Occipital lobe (tissue), 2 donors: ENCODE results near the gene MRPS33. TPM values are rescaled to one million over a fixed set of nuclear protein-coding genes. Genes with fewer than 3 reads are reported as not detected.
"Not testable (repeated sequence)": the region's sequence is repeated elsewhere in the genome, so short reads cannot be mapped to it uniquely, and the experiment has no call there.

Experiments
- DNase-seq: peaks from one replicate; lab custom pipeline; 2025; lab: John Stamatoyannopoulos, UW
- total RNA-seq: library from RNA; depleted of rRNA; stranded (reverse); fragments of >200 nt; gene quantifications from one replicate; pipeline ENCODE4 v1.2.3, GENCODE V29; 2014

The MRPS33 gene
- total RNA-seq: 12.6 TPM

DNA sequence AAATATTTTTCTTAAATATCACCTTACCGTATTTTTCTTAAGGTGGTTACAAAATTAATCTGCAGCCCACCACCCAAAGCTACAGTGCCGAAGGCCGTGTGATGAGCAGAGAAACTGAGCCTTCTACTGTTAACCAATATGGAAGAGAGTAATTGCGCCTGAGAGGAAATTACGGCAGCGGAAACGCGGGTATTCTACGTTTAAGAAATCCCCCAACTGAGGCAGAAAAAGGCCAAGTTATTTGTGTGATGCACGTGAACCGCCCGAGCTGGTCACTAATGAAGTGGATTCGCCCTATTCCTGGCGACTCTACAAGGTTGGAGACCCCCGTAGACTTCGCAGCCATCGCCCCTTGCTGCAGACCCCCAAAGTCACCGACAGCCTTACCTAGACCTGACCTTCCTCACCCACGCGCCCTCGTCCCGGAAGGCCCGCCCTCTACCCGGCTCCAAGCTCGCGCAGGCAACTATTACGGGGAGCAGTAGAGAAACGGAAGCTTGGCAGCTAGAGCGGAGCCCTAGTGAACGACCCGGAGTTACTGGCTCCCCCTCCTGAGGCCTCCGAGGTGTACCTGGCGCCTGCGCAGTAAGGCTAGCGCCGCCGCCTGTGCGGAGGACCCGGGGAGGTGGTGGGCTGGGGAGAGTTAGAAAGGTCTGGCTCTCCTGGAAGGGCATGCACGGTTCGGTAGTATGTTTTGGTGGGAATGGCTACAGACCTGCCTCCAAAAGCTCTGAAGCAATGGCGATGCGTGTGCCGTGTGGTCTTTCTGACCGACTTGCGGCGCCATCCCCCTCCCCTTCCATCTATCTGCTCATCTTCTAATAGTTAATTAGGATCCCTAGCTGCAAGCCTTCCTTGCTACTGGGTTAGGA is at the start of gene MRPS33:
MRPS33 (minus strand) TSS at position 429 of the 872 bp plus-strand sequence. CDS start 4,319 bp downstream, outside the sequence.
- DNase-seq: peak; percentile 97

DNA sequence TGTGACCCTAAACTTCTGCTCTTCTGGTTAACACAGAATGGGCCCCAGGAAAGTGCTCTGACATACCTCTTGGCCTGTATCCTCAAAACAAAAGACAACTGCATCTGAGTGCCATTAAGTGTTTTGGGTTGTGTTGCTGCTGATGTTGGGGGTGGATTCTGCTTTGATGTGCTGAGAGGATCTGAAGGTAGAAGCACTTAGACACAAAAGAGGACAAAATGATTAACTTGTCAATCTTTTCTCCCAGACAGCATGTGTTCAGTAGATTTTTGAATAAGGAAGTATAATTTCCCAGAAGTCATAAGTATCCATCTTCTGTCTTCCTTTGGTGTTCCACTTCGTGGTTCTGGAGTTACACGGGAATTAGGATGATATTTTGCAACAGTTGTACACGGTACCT is 43.0 kb upstream of the MRPS33 start:
- DNase-seq: no peak

DNA sequence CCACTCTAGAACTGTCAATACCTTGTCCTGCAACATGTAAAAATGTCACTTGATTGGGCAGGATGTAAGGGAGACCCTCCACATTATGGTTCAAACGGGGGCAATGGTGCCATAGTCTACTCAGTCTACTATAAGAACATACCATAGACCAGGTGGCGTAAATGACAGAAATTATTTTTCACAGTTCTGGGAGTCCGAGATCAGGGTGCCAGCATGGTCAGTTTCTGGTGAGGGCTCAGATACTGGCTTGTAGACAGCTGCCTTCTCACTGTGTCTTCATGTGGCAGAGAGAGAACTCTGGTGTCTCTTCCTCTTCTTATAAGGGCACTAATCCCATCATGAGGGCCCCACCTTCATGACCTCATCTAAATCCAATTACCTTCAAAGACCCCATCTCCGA is 40.4 kb upstream of the MRPS33 start:
- no peak for DNase-seq

DNA sequence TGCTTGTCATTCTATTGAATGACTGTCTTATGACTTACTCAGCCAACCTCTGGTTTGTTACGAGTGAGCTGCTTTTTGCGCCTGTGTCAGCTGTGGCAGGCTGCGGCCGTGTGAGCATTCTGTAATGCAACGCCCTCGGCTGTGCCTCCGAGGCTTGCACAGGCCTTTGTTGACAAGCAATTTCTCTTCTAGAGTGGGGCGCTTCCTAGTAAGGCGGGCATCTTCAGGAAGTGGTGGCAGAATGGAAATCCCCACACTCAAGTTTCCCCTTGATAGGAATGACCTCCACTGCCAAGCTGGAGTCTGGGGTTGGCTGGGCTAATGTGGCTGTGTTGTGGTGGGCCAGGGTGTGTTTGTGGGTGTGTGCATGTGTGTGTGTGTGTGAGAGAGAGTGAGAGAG is 38.9 kb upstream of the MRPS33 start:
- DNase-seq: no peak

DNA sequence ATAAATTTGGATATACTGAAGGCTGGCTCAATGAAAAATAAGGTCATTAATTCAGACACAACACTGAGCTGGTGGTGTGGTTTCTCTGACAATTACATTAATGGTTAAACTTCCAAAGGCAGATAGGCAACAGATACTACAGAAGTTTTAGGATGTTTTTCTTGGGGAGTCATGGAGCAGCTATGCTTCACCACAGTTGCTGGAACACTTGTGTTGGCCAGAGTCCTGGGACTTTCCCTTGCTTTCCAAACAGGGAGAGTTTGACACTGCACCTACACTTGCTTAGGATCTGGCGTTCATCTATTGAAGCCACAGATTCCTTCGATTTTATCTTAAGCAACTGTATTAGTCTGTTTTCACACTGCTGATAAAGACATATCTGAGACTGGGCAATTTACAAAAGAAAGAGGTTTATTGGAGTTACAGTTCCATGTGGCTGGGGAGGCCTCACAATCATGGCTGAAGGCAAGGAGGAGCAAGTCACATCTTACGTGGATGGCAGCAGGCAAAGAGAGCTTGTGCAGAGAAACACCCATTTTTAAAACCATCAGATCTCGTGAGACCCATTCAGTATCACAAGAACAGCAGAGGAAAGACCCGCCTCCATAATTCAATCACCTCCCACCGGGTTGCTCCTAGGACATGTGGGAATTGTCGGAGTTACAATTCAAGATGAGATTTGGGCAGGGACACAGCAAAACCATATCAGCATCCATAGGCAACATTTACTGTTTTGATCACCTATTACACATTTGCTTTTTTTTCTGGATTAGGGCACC is 31.3 kb upstream of the MRPS33 start:
- no peak for DNase-seq

DNA sequence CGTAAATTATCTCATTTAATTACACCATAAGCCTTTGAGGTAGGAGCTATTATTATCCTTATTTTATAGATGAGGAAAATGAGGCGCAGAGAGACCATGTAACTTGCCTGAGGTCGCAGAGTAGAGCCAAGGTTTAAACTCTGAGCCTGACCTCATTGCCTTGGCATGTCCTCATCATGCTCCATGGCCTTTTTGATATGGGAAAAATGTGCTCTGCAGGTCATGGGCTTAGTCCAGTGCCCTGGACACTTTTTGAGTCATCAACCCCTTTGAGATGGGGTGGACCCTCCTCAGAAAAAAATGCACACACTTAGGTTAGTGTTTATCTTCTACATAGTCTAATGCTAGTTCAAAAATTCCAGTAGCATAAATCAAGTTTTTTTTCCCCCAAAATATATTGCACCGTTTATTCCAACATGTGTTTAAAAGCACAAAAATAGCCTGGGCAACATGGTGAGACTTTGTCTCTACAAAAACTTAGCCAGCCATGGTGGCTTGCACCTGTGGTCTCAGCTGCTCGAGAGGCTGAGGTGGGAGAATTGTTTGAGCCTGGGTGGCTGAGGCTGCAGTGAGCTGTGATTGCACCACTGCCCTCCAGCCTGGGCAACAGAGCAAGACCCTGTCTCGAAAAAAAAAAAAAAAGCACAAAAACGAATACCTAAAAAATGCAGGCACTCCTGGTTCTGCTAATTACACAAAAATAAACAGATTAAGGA is 30.5 kb upstream of the MRPS33 start:
- no peak for DNase-seq

DNA sequence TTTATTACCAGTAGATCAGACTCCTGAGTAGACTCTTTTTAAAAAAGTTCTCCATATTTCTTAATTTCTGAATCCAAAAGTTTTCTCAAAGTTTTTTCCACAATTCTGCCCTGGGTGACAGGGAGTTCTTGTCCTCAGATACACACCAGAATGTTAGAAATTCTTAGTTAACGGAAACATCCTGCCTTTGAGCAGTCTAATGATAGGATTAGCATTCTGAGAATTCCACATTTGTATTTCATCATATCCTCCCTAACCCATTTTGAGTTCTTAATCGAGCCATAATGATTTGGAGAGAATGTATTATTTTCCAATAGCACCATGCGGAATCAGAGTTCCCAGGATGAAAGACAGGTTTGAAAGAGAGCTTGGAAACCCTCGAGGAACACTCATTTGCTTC is 28.9 kb upstream of the MRPS33 start:
- no peak for DNase-seq

DNA sequence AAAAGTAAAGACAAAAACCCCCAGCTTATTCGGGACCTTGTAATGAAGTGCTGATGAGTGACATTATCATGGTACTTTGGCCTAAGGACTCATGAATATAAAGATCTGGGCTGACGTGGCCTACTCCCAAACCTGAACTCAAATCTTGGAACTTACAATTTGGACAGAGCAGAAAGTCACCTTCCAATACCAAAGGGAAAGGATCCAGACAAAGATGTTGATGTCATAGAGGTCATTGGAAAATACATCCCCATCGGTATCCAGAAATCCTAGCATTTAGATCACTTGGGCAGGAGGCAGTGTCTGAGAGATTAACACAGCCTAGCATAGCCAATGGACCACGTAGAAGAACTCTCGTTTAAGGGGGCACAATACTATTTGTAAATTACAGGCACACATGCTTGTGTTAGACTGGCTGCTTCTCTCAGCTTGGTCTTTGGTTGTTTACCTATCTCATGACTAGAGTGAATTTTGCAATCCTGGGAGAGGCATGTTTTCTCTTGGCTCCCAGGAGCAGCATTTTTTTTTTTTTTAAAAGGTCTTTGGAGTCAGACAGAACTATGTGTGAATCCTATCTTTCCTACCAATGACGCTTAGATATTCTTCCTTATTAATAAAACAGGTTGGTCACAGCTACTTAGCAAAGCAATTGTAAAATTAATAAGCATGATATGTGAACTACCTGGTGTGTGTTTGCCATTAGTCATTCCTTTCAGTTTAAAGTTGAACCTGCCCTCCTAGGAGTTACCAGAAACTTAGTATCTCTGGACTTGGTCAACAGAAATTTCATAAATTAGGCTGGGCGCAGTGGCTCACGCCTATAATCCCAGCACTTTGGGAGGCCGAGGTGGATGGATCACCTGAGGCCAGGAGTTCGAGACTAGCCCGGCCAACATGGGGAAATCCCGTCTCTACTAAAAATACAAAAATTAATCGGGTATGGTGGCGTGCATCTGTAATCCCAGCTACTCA is 27.8 kb upstream of the MRPS33 start:
- no peak for DNase-seq

DNA sequence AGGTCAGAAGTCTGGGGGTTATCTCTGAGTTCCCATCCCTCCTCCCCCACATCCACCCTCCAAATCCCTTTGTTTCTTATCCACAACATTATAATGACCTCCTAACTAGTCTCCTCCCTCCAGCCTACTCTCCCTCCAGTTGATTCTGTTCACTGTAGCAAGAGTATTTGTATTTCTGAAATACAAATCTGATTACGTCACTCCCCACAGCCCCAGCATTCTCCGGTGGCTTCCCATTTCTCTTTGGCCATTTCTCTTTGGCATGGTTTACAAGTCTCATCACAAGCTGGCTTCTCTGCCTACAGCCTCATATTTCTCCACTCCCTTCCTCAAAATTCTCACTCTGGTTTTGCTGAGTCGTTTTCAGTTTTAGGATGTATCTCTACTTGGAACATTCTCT is 24.6 kb upstream of the MRPS33 start:
- no peak for DNase-seq

DNA sequence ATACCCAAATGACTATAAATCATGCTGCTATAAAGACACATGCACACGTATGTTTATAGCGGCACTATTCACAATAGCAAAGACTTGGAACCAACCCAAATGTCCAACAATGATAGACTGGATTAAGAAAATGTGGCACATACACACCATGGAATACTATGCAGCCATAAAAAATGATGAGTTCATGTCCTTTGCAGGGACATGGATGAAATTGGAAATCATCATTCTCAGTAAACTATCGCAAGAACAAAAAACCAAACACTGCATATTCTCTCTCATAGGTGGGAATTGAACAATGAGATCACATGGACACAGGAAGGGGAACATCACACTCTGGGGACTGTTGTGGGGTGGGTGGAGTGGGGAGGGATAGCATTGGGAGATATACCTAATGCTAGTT is 23.3 kb upstream of the MRPS33 start:
- DNase-seq: not testable (repeated sequence)

DNA sequence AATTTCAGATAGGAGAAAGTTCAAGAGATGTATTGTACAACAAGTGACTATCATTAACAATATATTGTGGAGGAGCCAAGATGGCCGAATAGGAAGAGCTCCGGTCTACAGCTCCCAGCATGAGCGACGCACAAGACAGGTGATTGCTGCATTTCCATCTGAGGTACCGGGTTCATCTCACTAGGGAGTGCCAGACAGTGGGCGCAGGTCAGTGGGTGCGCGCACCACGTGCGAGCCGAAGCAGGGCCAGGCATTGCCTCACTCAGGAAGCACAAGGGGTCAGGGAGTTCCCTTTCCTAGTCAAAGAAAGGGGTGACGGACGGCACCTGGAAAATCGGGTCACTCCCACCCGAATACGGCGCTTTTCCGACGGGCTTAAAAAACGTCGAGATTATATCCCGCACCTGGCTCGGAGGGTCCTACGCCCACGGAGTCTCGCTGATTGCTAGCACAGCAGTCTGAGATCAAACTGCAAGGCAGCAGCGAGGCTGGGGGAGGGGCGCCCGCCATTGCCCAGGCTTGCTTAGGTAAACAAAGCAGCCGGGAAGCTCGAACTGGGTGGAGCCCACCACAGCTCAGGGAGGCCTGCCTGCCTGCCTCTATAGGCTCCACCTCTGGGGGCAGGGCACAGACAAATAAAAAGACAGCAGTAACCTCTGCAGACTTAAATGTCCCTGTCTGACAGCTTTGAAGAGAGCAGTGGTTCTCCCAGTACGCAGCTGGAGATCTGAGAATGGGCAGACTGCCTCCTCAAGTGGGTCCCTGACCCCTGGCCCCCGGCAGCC is 18.0 kb upstream of the MRPS33 start:
- DNase-seq: not testable (repeated sequence)

DNA sequence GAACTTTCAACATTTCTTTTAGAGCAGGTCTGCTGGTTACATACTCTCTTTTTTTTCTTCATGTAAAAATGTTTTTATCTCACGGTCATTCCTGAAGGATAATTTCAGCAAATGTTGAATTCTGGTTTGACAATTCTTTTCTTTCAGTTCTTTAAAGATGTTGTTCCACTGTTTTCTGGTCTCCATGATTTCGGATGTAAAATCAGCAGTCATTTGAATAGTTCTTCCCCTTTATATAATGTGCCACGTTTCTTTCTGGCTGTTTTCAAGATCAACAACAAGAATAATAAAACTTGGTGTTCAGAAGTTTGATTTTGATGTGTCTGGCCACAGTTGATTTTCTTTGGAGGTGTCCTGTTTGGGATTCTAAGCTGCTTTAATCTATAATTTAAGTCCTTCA is 14.0 kb upstream of the MRPS33 start:
- DNase-seq: no peak

DNA sequence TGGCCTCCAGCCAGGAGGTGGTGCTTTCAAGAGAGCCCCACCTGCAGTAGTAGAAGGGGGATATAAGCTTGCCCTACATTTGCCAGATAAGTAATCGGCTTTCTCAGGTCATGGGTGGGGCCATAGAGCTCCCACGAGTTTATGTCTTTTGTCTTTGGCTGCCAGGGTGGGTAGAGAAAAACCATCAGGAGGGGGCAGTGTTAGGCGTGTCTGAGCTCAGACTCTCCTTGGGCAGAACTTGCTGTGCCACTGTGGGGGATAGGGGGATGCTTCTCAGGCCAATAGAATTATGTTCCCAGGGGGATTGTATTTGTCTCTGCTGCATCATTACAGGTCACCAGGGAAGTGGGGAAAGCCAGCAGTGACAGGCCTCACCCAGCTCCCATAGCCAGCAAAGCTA is 12.3 kb upstream of the MRPS33 start:
- no peak for DNase-seq

DNA sequence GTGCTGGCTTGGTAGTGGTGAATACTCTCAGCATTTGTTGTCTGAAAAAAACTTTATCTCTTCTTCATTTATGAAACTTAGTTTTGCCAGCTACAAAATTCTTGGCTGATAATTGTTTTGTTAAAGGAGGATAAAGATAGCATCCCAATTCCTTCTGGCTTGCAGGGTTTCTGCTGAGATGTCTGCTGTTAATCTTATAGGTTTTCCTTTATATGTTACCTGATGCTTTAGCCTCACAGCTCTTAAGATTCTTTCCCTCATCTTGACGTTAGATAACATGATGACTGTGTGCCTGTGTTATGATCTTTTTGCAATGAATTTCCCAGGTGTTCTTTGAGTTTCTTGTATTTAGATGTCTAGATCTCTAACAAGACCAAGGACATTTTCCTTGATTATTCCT is 9.9 kb upstream of the MRPS33 start:
- no peak for DNase-seq

DNA sequence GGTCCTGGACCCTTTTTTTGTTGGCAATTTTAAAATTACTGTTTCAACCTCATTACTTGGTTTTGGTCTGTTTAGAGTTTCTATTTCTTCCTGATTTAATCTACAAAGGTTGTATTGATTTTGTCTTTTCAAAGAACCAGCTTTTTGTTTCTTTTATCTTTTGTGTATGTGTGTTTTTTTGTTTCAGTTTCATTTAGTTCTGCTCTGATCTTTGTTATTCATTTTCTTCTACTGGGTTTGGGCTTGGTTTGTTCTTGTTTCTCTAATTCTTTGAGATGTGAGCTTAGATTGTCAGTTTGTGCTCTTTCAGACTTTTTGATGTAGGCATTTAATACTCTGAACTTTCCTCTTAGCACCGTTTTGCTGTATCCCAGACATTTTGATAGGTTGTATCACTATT is 8.5 kb upstream of the MRPS33 start:
- DNase-seq: no peak

DNA sequence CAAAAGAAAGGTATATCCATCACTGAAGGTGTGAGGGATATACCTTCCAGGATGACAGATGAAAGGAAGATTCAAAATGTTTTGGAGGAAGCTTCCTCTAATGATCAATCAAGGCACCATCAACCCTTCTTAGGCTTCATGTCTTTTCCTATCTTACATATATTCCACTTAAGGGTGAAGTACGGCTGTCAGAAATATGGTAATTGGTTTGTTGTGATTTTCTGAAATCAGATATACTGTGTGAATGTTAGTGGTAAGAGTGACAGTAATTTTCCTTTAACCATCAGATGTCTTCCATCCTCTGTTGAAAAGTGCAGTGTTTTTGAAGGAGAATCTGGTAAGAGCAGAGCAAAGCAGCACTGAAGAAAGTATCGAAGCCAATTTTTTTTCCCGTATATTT is 2.8 kb upstream of the MRPS33 start:
- no peak for DNase-seq

DNA sequence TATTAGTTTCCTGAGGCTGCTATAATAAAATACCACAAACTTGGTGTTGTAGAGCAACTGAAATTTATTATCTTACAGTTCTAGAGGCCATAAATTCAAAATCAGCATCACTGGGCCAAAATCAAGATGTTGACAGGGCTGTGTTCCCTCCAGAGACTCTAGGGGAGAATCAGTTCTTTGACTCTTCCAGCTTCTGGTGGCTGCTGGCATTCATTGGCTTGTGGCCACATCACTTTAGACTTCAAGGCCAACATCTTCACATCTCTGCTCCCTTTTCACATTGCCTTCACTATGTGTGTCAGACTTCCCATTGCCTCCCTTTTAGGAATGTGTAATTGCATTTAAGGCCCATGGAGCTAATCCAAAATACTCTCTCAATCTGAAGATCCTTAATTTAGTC is 1.6 kb upstream of the MRPS33 start:
- DNase-seq: no peak

DNA sequence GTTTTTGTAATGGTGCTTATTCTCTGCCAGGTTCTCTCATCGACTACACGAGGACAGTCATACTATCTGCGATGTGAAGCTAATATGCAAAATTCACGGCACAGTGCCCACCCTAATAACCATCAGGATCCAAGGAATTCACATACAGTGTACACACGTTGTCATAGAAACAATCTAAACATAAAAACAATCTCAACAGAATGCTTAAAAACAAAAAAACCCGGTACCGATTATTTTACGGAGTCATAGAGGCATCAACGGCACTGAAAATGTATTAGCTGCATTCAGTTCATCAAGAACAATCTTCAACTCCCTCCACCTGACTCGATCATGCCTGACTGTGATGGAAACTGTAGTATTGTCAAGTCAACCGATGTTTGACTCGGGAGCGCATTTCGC is 628 bp downstream of the MRPS33 start:
- DNase-seq: no peak

DNA sequence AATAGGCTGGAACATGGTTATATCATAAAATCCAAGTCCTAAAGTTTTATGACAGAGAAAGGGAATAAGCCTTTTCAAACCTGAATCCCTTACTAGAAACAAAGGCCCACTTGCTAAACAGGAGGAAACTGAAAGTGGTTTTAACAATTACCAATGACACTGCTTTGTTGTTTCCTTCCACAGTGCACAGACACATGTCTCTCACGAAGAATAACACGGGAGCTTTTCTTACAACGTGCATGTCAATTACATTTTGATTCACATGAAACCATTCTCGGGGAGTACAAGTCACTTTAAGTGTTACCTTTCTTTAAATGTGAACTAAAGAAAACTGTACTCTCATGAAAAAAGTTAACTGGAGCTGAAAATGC is 1.4 kb downstream of the MRPS33 start:
- DNase-seq: no peak

DNA sequence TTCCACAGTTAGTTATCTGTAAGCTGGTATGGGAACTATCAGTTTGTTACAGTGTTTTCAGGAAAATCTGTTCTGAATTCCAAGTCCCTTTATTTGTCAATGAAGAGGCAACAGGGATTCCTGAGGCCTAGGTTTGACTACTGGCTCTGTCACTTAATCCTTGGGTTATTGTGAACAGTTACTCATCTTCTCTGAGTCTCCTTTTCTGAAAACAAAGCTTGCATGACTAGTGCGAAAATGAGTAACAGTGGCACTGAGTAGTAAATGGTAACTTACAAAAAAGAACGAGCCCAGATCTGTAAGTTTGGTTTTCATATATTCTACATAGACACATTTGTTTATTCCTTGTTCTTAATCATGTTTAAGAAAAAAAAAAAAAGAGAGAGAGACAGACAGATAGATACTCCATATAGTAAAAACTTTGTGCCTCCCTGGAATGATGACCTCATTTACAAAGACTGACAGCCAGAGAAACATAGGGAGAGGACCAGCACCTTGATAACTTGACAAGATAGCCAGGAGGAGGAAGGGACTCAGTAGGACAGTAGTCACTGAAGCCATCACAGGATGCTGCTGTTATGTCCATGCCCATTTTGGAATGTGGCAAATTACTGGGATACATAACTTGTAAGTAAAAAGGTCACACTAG is 1.9 kb downstream of the MRPS33 start:
- DNase-seq: no peak
